Activated CD8-positive, alpha-beta memory T cell treated with anti-CD3 and anti-CD28 coated beads, Interleukin-2, amount 50 U/mL, for 1 hour (primary cell): ENCODE data around the gene GLI3.

Source experiments
- DNase-seq: peaks from one replicate; pipeline ENCODE4 v3.0.0-alpha.2; 2020; ENCODE audit errors: extremely low read depth

GLI3 gene

DNA sequence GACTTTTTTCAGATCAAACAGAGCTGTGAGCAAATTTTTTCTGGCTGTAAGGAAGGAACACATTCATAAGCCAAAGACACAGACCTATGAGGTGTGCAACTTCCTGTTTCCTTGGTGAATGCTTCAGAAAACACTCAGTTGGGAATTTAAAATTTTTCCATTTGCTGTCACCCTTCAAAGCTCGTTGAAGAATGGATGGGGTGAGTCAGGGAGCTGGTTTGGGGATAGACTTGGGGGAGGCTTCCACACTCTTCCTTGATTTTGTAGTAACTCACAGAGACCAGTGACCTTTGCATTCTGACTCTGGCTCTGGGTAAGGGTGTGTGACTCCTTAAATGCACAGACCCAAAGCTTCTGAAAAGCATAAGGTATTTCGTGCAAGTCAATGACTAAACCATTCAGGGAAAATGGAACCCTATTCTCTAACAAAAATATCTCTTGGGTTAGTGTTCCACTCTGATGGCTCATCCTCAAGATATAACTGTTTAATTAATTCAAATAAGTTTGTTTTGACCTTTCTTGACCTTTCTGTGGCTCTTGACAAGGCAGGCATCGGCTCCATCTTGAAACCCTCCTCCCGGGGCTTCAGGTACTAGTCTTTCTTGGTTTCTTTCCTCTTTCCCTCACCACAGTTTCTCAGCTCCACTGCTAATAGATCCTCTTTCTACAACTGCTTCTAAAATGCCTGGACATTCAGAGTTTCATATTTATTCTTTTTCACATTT is 306.3 kb downstream of the GLI3 start:
- no peak for DNase-seq

DNA sequence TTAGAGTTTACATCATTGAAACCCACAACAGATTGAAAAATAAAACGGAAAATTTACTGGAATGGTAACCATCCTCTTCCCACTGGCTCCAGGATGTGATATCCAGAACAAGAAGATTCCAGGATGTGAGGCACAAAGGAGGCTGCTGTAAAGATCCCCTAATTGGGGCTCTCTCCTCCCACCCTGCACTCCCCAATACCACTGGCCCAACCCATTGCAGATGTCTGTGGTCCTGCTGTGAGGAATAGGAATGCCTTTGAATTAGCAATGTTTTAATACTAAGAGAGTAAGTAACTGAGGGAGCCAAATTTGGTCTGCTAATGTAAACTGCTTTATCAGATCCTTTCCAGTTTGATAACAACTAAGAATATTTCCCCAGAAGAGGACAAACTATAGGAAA is 308.2 kb downstream of the GLI3 start:
- DNase-seq = no peak

DNA sequence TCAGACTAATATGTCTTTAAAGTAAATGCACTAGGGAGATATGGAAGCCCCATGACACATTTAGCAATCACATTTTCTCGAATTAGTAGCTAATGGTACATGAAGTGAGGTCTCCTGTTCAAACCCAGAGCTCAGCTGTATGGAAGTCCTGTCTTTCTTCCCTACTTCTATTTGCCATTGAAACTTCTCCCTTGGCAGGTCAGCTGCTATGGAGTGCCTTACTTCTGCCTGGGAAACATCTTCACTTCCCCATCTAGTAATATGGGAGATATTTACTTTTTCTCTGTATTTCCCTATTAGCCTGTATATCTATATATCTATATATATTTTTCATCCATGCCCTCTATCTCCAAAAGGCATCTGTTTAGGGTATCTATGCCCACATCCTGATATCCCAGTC is 308.8 kb downstream of the GLI3 start:
- DNase-seq = no peak

DNA sequence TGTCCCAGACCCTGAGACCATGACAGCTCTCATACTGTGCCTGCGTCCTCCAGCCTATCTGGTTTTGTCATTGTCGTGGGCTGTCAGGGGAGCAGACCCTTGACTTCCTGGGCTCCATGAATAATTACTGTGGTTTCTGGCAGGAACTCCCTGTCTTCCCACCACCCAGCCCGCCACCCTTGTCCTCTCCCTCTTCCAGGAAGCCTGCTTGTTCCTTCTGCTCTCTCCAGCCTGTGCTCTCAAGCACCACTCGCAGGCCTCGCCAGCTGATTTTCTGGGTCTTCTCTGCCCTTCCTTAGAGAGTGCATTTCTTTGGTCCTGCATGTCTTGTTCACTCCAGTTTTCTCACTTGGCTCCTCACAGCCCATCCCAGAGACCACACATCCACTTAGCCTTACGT is 309.6 kb downstream of the GLI3 start:
- DNase-seq = no peak

DNA sequence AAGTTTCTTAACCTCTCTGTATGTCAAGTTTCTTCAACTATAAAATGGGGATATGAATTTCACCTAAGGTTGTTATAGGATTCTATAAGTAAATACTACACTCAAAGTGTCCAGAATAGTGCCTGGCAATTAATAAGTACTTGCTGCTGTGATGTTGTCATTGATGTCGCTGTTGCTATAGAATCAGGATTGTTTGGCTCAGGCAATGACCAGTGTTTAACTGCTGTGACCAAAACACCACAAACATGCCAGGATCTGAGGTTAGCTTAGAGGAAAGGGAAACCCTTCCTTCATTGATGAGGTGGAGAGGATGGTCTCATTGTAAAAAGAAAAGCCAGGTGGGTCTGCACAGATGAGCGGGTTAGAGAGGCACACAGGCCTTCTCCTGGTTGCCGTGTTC is 311.1 kb downstream of the GLI3 start:
- DNase-seq = no peak

DNA sequence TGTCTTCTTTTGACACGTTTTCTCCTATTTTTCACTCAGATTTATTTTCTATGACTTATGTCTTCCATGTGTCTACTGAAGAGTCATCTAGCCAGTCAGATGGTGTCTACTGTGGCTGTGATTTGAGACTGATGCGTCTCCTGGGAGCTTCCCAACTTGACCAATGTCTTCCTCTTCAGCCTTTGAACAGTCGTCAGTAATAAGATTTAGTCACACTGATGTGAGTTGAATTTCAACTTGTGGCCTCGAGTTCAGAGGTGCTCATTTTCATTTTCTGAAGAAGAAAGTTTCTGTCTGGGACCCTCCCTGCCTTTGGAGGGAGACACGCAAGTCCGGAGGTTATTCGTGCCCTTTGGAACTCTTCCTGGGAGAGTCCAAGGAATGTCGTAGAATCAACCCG is 312.2 kb downstream of the GLI3 start:
- DNase-seq = no peak

DNA sequence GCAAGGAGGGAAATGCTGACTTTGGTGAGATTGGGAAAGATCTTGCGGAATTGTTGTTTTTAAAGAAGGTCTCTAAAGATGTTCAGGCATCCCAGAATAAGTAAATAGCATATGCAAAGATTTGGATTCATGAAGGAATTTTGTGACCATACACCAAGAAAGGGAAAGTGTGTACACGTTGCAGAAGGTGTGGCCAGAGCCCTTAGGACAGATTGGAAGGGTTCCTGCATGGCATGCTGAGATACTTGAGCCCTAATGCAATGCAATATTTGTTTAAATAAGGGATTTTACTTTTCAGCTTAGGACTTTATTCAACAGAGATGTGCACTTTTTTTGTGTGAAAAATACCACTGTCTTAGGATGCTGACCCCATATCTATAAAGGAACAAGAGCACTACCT is 314.6 kb downstream of the GLI3 start:
- no peak for DNase-seq

DNA sequence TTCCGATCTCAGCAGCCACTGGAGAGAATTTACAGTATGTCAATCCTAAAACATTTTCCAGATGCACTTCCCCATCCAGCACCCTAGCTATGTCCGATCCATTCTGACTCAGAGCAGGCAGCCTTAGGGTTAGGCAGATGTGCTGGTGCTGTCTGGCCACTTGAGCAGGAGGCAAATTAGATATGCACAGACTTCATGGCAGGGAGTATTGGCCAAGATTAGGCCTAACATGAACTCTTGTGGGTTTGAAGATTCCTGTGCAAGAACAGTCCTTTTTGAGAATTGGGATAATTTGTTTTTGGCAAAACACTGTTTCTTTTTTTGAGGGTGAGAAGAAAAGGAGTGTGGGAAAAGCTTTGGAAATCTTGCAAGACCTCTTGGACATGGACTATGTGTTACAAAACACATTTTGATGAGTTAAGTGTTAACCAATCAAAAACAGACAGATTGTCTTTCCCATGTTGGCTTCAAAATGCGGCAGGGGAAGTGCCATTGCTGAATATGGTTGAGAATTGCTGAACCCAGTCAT is 315.5 kb downstream of the GLI3 start:
- DNase-seq = no peak

DNA sequence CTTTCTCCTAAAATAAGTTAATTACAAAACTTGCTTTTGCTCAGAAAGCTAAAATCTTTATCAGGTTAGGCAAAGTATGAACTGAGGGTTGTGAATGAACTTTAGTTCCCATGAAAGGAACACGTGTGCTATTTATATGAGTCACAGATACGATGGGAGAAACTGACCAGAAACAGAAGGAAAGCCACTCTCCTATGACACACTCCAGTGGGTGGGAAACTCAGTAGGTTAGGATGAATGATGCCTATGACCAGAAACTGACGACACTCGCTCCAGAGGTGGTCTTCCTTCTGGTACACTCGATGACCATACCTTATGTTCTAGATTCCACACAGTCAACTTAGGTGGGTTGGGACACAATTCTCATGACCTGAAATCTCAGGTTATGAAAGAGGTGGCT is 318.4 kb downstream of the GLI3 start:
- DNase-seq = no peak

DNA sequence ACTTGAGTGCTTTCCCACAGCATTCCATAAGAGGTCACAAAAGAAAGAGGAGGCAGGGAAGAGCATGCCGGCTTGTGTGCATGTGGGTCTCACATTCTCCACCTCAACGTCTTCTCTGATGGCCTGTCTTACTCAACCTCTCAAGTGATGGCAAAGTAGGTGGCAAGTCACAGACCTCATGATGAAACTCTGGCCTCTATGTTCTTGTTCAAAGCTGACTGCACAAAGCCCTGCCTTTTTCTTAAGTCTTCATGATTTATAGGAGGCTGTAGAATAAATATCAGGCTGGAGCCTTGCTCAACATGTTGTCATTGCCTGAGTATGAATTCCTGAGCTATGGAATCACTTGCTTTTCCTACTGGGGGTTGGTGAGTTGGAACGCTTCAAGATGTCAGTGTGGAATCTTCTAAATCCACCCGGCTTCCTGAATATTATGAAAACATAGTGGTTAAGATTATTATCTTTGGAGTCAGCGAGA is 320.5 kb downstream of the GLI3 start:
- no peak for DNase-seq

DNA sequence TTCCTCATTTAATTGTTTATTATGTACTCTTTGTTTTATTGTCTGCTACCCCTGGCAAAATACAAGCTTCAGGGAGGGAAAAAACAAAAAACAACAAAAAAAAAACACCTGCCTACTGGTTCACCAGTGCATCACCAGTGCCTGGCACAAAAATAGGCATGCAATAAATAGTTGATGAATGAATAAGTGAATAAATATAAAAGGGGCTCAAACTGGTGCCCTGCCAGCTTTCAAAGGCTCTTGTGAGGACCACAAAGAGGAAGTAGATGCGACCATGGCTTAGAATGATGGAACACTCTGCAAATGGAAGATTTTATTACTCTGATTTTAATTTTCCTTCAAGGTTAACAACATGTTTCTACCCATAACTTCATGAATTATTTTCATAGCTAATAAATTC is 321.1 kb downstream of the GLI3 start:
- DNase-seq = no peak

DNA sequence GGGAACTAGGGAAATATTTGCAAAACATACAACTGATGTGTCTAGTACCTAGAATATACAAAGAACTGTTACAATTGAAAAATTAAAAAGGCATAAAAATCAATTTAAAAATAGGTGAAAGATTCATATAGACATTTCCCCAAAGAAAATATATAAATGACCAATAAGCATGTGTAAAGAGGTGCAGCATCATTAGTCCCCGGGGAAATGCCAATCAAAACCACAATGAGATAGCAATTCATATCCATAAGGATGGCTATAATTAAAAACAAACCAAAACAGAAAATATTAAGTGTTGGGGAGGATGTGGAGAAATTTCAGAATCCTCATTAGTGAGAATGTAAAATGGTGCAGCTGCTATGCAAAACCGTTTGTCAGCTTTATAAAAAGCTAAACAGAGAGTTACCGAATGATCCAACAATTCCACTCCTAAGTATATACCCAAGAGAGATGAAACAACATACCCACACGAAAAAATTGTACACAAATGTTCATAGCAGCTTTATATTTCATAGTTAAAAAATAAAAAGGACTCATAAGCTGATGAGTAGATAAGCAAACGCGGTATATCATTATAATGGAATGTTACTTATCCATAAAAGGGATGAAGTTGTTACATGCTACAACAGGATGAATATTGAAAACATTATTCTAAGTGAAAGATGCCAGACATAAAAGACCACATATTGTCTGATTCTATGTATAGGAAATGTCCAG is 324.0 kb downstream of the GLI3 start:
- no peak for DNase-seq

DNA sequence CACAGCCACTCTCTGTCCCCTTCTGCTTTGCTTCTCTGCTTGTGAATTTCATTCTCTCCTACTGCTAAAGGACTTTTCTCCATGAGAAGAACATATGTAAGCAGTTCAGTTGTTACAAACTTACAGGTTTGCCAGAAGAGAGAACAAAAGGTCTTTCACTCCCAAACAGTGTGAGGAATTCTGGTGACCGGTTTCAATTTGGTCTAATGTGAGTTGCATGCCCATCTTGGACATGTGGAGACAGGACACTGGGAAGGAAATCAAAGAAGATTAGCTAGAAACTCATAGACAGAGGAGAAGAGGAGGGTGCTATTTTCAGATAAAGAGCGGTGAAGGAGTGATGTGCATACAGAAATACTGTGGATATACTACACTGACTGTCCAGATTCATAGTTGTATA is 324.6 kb downstream of the GLI3 start:
- no peak for DNase-seq

DNA sequence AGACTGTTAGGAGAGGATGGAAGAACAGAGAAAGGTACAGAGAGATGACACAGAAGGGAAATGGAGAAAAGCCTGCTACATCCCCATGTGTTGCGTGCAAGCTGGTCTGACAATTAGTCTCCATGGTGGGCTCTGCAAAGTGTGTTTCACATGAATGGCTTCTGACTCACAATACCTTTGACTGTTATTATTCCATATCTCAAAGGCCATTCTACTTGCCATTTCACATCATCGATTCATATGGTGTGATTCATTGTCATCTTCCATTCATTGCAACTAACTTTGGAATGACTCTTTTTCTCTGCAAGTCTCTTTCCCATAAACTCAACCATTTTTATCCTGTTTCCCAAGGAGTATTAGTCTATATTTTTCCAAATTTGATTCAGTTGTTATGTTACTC is 325.2 kb downstream of the GLI3 start:
- DNase-seq = no peak
